CD14-positive monocyte (primary cell): ENCODE results near the gene KCTD13. TPM values are rescaled to one million over a fixed set of nuclear protein-coding genes. Genes with fewer than 3 reads are reported as not detected.
"Not testable (repeated sequence)": the region's sequence is repeated elsewhere in the genome, so short reads cannot be mapped to it uniquely, and the experiment has no call there.

Source experiments
- DNase-seq, 3 donors: peaks; one replicate each; pipeline ENCODE4 v3.0.0-alpha.2; 2011 to 2022
- H2AFZ ChIP-seq: 2 replicates; pipeline ENCODE4 v1.6.0; 2012; ENCODE audit warnings: mild to moderate bottlenecking, low read depth, low read length, inconsistent platforms; ENCODE audit not compliant: insufficient read depth, poor library complexity, severe bottlenecking
- H3K27ac ChIP-seq, 2 donors: 1 replicate in 1 of 2; 2 replicates in 1 of 2; pipeline ENCODE4 v1.5.1; 2012 to 2013; ENCODE audit warnings: low read length in 2 of 2, control low read depth in 1 of 2, inconsistent platforms in 1 of 2, low read depth in 1 of 2, mild to moderate bottlenecking in 1 of 2
- H3K27me3 ChIP-seq, 2 donors: one replicate each; pipeline versions ENCODE4 v1.6.0 to v1.6.1; 2011 to 2013; ENCODE audit warnings: low read length in 2 of 2; ENCODE audit not compliant: control insufficient read depth in 2 of 2, insufficient read depth in 2 of 2
- H3K36me3 ChIP-seq, 2 donors: replicated peaks in 1 of 2; 1 replicate in 1 of 2; 2 replicates in 1 of 2; pipeline versions ENCODE4 v1.5.1 to v1.6.1; 2012 to 2013; ENCODE audit warnings: low read length in 2 of 2, control low read depth in 1 of 2, inconsistent platforms in 1 of 2, mild to moderate bottlenecking in 1 of 2; ENCODE audit not compliant: insufficient read depth in 2 of 2, control insufficient read depth in 1 of 2
- H3K4me1 ChIP-seq, 2 donors: 1 replicate in 1 of 2; 2 replicates in 1 of 2; pipeline versions ENCODE4 v1.5.1 to v1.6.1; 2012 to 2013; ENCODE audit warnings: low read length in 2 of 2, control low read depth in 1 of 2, inconsistent platforms in 1 of 2, mild to moderate bottlenecking in 1 of 2, moderate library complexity in 1 of 2; ENCODE audit not compliant: insufficient read depth in 2 of 2, control insufficient read depth in 1 of 2
- H3K4me2 ChIP-seq: replicated peaks from 2 replicates; pipeline ENCODE3; 2012; ENCODE audit warnings: low read length, moderate library complexity, mild to moderate bottlenecking; ENCODE audit not compliant: poor library complexity, severe bottlenecking; ENCODE audit errors: extremely low read depth
- H3K4me3 ChIP-seq, 3 experiments: fragments of 200-600 bp in 1 of 3; sonication (generic) in 1 of 3; replicated peaks in 1 of 3; 1 replicate in 2 of 3; 2 replicates in 1 of 3; pipeline ENCODE4 v1.5.1; 2011 to 2013; ENCODE audit warnings: low read length in 3 of 3, mild to moderate bottlenecking in 3 of 3, control low read depth in 2 of 3, low read depth in 2 of 3, inconsistent platforms in 1 of 3, moderate library complexity in 1 of 3
- H3K79me2 ChIP-seq: 2 replicates; pipeline ENCODE4 v1.6.0; 2012; ENCODE audit warnings: mild to moderate bottlenecking, control low read depth, inconsistent platforms, low read length, moderate library complexity; ENCODE audit not compliant: insufficient read depth
- H3K9ac ChIP-seq: 2 replicates; pipeline ENCODE4 v1.6.0; 2017; ENCODE audit warnings: low read length, mild to moderate bottlenecking; ENCODE audit not compliant: insufficient read depth, poor library complexity, severe bottlenecking
- H3K9me3 ChIP-seq, 2 donors: replicated peaks in 1 of 2; 1 replicate in 1 of 2; 2 replicates in 1 of 2; pipeline versions ENCODE4 v1.5.1 to v1.6.1; 2012 to 2013; ENCODE audit warnings: low read length in 2 of 2, control low read depth in 1 of 2; ENCODE audit not compliant: control insufficient read depth in 1 of 2, insufficient read depth in 1 of 2
- H4K20me1 ChIP-seq: 2 replicates; pipeline ENCODE4 v1.6.0; 2012; ENCODE audit warnings: mild to moderate bottlenecking, low read length, control low read depth, moderate library complexity; ENCODE audit not compliant: insufficient read depth
- H3K27ac Mint-ChIP-seq, 7 donors: one replicate each; pipeline ENCODE4 v1.8.0; 2020; ENCODE audit warnings: mild to moderate bottlenecking in 7 of 7, mixed read lengths in 7 of 7, moderate library complexity in 6 of 7, inconsistent platforms in 2 of 7
- H3K27me3 Mint-ChIP-seq, 3 donors: one replicate each; pipeline ENCODE4 v1.8.0; 2021 to 2022; ENCODE audit warnings: low read depth in 3 of 3, mild to moderate bottlenecking in 3 of 3, mixed read lengths in 3 of 3, moderate library complexity in 3 of 3, inconsistent platforms in 1 of 3
- H3K36me3 Mint-ChIP-seq, 2 donors: one replicate each; pipeline ENCODE4 v1.8.0; 2020; ENCODE audit warnings: mixed read lengths in 2 of 2, inconsistent platforms in 1 of 2, mild to moderate bottlenecking in 1 of 2
- H3K4me1 Mint-ChIP-seq: one replicate; pipeline ENCODE4 v1.8.0; 2020; ENCODE audit warnings: mild to moderate bottlenecking, mixed read lengths
- H3K4me3 Mint-ChIP-seq, 2 donors: one replicate each; pipeline ENCODE4 v1.8.0; 2020; ENCODE audit warnings: mild to moderate bottlenecking in 2 of 2, mixed read lengths in 2 of 2, moderate library complexity in 1 of 2
- H3K9me3 Mint-ChIP-seq, 7 donors: one replicate each; pipeline ENCODE4 v1.8.0; 2020 to 2022; ENCODE audit warnings: mixed read lengths in 7 of 7, mild to moderate bottlenecking in 6 of 7, moderate library complexity in 6 of 7, inconsistent platforms in 2 of 7
- CTCF ChIP-seq: fragments of 200-600 bp; IDR thresholded peaks from one replicate; pipeline ENCODE4 v1.8.0; 2022; ENCODE audit warnings: antibody characterized with exemption, mild to moderate bottlenecking
- WGBS: methylation state at CpG from one replicate; pipeline ENCODE4 v1.1.5; 2013; ENCODE audit warnings: missing lambda C conversion rate; ENCODE audit not compliant: insufficient coverage; 5-methylcytosine and 5-hydroxymethylcytosine counted together
- intact Hi-C, 2 donors: fragments of 100-400 bp; cut with micrococcal nuclease; formaldehyde crosslinking; loops; one replicate each; pipeline versions ENCODE4 v1.15.0 to v1.15.1; 2023
- polyA plus RNA-seq, 3 donors: library from polyadenylated mRNA; depleted of rRNA in 1 of 3; unstranded in 2 of 3; stranded (reverse) in 1 of 3; fragments of 300-500 nt in 2 of 3; fragments of >200 nt in 1 of 3; fragmentation: Illumina TruSeq in 2 of 3; gene quantifications; 1 replicate in 2 of 3; 2 replicates in 1 of 3; pipeline ENCODE4 v1.2.3, GENCODE V29; 2012 to 2021

The KCTD13 gene
- polyA plus RNA-seq, 3 donors, result 4.0 to 36.6 (median 4.7) TPM

GRCh38 chr16:29891525-29892457 lies 34.2 kb downstream of the KCTD13 start:
- Histone ChIP-seq H3K4me3 (no peak overlapping the region), H3K4me2 (no peak overlapping the region), H3K4me1 (peaks cover 12 to 16% of the 10 kb centered on the region in 2 donors), H3K9ac (no peak overlapping the region), H4K20me1 (no peaks in the 10 kb centered on the region), H3K27me3 (no peaks in the 10 kb centered on the region), H3K36me3 (no peaks in the 10 kb centered on the region), H3K27ac (no peak overlapping the region), H3K79me2 (no peaks in the 10 kb centered on the region), H2AFZ (no peak overlapping the region), H3K9me3 (no peaks in the 10 kb centered on the region)
- H3K36me3 Mint-ChIP-seq, result no peaks in the 10 kb centered on the region
- H3K27me3 Mint-ChIP-seq, result peaks cover 4 to 8% (median 4%) of the 10 kb centered on the region in 3 donors
- peaks cover 12% of the 10 kb centered on the region for H3K4me1 Mint-ChIP-seq
- WGBS, result 66% methylated on average over 7 of the region's 10 CpGs
- H3K27ac Mint-ChIP-seq, result peak overlapping the region in 3 of 7 donors; percentile 15 to 40 (median 28)
- no peak overlapping the region for H3K4me3 Mint-ChIP-seq
- no peak for TF ChIP-seq CTCF
- intact Hi-C loops, result loop anchor here in 1 of 2 donors (2.0 kb wide), 1 partner anchor 57 kb away; no protein-coding TSS in a partner anchor
- H3K9me3 Mint-ChIP-seq, result peaks cover 0 to 2% (median 0%) of the 10 kb centered on the region in 7 donors
- peak; percentile 24 to 52 (median 42) for DNase-seq

- peaks cover 12% of the 10 kb centered on the region for H3K4me1 Mint-ChIP-seq
- H3K9me3 ChIP-seq, H3K27me3 ChIP-seq, H3K36me3 Mint-ChIP-seq, H3K9me3 Mint-ChIP-seq, H3K27me3 Mint-ChIP-seq, H3K79me2 ChIP-seq, H3K4me3 Mint-ChIP-seq, H3K4me2 ChIP-seq, H3K36me3 ChIP-seq, H3K27ac Mint-ChIP-seq, H4K20me1 ChIP-seq, DNase-seq, H3K4me3 ChIP-seq, H2AFZ ChIP-seq, intact Hi-C loops, H3K27ac ChIP-seq, H3K9ac ChIP-seq: not testable (repeated sequence)
- peaks cover 12 to 16% of the 10 kb centered on the region in 2 donors for H3K4me1 ChIP-seq
- WGBS, result 100% methylated on average over 1 of the region's 3 CpGs
These were observed 36.7 kb downstream of the KCTD13 start for GRCh38 chr16:29889372-29889771.
